Mucosa of stomach (tissue), 1 donor: ENCODE measurements around the gene KLHL25.
"Not testable (repeated sequence)": the region's sequence is repeated elsewhere in the genome, so short reads cannot be mapped to it uniquely, and the experiment has no call there.

Experiments used
- H3K27me3 ChIP-seq: one replicate; pipeline ENCODE4 v1.7.0; 2013; ENCODE audit warnings: mild to moderate bottlenecking, low read length; ENCODE audit not compliant: control insufficient read depth, insufficient read depth
- H3K36me3 ChIP-seq: one replicate; pipeline ENCODE4 v1.7.0; 2013; ENCODE audit warnings: low read length; ENCODE audit not compliant: control insufficient read depth, insufficient read depth
- H3K4me1 ChIP-seq: one replicate; pipeline ENCODE4 v1.7.0; 2013; ENCODE audit warnings: mild to moderate bottlenecking, low read length; ENCODE audit not compliant: control insufficient read depth, insufficient read depth
- H3K4me3 ChIP-seq: one replicate; pipeline ENCODE4 v1.7.0; 2013; ENCODE audit warnings: low read length
- H3K9ac ChIP-seq: one replicate; pipeline ENCODE4 v1.7.0; 2013; ENCODE audit warnings: mild to moderate bottlenecking, low read length, moderate library complexity
- H3K9me3 ChIP-seq: one replicate; pipeline ENCODE4 v1.7.0; 2013; ENCODE audit warnings: mild to moderate bottlenecking, low read length, moderate library complexity; ENCODE audit not compliant: control insufficient read depth
- donor health status: Pancreatic carcinoma.

KLHL25 gene

DNA sequence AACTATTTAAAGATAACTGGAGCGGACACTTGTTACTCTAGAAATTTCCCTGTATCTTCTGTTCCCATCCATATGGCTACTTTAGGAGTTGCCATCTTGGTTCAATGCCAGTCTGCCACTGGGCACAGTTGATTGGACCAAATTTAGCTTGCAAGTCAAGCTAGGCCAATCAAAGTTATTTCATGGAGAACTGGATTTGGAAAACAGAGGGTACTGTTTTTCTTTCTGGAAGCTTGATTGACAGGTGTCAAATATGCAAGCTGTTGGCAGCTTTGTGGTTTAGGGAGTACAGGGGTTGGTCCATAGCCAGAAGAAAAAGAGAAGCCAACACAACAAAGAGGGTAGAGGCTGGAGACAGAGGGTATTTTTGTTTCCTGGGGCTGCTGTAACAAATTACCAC, 33.4 kb upstream of the KLHL25 start:
- Histone ChIP-seq H3K9ac (no peak overlapping the region), H3K27me3 (no peaks in the 10 kb centered on the region), H3K4me3 (no peak overlapping the region), H3K4me1 (peaks cover 10% of the 10 kb centered on the region), H3K9me3 (no peaks in the 10 kb centered on the region), H3K36me3 (no peaks in the 10 kb centered on the region)

DNA sequence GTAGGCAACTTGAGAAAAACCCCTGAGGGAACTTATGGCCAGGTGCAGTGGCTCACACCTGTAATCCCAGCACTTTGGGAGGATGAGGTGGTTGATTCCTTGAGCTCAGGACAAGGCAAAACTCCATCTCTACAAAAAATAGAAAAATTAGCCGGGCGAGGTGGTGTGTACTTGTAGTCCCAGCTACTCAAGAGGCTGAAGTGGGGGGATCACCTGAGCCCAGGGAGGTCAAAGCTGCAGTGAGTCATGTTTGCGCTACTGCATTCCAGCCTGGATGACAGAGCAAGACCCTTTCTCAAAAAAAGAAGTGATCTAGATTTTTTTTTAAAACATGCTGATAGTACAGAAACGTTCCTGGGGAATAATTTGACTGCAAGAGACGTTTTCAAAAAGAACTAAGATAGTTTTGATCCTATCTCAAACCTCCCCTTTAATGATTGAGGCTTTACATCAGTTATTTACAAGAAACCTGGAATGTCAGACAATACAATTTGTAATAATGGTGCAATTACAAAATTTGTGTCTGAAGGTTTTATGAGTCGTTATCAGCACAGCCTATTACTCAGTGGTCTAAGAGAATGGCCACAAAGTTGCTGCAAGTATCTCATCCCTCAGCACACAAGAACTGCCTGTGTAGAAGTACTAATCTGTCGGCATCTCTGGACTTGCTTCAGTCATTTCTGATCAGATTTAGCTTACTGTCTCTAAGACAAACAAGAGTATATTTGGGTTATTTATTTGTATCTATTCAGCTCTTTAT, 32.2 kb upstream of the KLHL25 start:
- no peaks in the 10 kb centered on the region for H3K36me3 ChIP-seq
- no peaks in the 10 kb centered on the region for H3K27me3 ChIP-seq
- no peaks in the 10 kb centered on the region for H3K9me3 ChIP-seq
- no peak overlapping the region for H3K9ac ChIP-seq
- peaks cover 10% of the 10 kb centered on the region for H3K4me1 ChIP-seq
- H3K4me3 ChIP-seq, result no peak overlapping the region

- no peak overlapping the region for H3K9ac ChIP-seq
- H3K9me3 ChIP-seq, result no peaks in the 10 kb centered on the region
- no peaks in the 10 kb centered on the region for H3K27me3 ChIP-seq
- H3K4me3 ChIP-seq, result no peak overlapping the region
- no peaks in the 10 kb centered on the region for H3K36me3 ChIP-seq
- H3K4me1 ChIP-seq, result peaks cover 7% of the 10 kb centered on the region
Measured at GRCh38 chr15:85825719-85826118, 31.0 kb upstream of the KLHL25 start.

DNA sequence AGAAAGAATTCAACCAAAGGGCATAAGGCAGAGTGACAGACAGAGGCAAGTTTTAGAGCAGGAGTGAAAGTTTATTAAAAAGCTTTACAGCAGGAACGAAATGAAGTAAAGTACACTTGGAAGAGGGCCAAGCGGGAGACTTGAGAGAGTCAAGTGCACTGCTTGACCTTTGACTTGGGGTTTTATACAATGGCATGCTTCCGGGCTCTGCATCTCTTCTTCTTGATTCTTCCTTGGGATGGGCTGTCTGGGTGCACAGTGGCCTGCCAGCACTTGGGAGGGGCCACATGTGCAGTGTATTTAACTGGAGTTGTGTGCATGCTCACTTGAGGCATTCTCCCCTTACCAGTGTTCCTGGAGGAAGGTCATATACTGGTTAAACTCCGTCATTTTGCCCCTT, 30.4 kb upstream of the KLHL25 start:
- no peak overlapping the region for H3K9ac ChIP-seq
- H3K4me1 ChIP-seq, result peaks cover 7% of the 10 kb centered on the region
- no peak overlapping the region for H3K4me3 ChIP-seq
- H3K27me3 ChIP-seq, result no peaks in the 10 kb centered on the region
- no peaks in the 10 kb centered on the region for H3K36me3 ChIP-seq
- no peaks in the 10 kb centered on the region for H3K9me3 ChIP-seq

DNA sequence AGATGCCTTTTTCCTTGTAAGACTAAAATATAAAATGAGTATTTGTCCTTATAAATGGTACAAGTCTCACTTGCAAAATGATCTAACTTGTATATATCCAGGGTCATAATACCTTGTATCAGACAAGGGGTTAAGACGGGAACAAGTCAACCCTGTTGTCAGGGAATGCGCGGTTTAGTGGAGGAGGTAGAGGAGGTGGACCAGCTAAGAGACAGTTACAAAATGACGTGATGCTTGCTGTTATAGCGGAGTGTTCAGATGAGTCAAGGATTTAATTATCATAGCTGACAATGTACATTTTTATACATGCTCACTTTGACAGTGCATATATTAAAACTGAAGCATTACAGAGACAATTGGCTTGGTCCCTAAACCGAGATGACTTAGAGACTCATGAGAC, 26.8 kb upstream of the KLHL25 start:
- H3K4me1 ChIP-seq, result peaks cover 7% of the 10 kb centered on the region
- H3K27me3 ChIP-seq, result no peaks in the 10 kb centered on the region
- no peaks in the 10 kb centered on the region for H3K36me3 ChIP-seq
- H3K4me3 ChIP-seq, result no peak overlapping the region
- no peaks in the 10 kb centered on the region for H3K9me3 ChIP-seq
- no peak overlapping the region for H3K9ac ChIP-seq

GRCh38 chr15:85819938-85820337, 25.2 kb upstream of the KLHL25 start:
- H3K9me3 ChIP-seq, result no peaks in the 10 kb centered on the region
- H3K27me3 ChIP-seq, result no peaks in the 10 kb centered on the region
- H3K36me3 ChIP-seq, result no peaks in the 10 kb centered on the region
- no peak overlapping the region for H3K9ac ChIP-seq
- no peak overlapping the region for H3K4me3 ChIP-seq
- H3K4me1 ChIP-seq, result peaks cover 1% of the 10 kb centered on the region

DNA sequence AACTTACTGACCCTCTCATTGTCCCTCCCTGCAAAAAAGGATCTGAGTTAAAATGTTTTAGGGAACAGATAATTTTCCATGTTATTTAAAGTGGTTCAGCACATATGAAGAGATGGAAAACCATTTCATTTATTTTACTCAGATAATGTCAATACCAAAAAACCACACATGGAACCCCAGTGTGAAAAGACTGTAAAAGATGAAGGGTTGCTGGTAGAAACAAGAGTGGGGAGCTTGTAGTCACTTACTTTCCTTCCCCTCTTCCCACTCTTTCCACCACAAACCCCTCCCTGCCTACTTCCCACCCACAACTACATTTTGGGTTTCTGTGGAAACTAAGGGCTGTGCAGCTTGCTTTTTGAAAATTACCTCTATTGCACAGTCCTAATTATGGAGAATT, 18.5 kb upstream of the KLHL25 start:
- H3K4me1 ChIP-seq, result no peaks in the 10 kb centered on the region
- no peaks in the 10 kb centered on the region for H3K9me3 ChIP-seq
- H3K4me3 ChIP-seq, result no peak overlapping the region
- H3K36me3 ChIP-seq, result no peaks in the 10 kb centered on the region
- no peaks in the 10 kb centered on the region for H3K27me3 ChIP-seq
- no peak overlapping the region for H3K9ac ChIP-seq

- no peak overlapping the region for H3K9ac ChIP-seq
- H3K36me3 ChIP-seq, result no peaks in the 10 kb centered on the region
- no peaks in the 10 kb centered on the region for H3K27me3 ChIP-seq
- no peak overlapping the region for H3K4me3 ChIP-seq
- no peaks in the 10 kb centered on the region for H3K4me1 ChIP-seq
- H3K9me3 ChIP-seq, result no peaks in the 10 kb centered on the region
Measured at GRCh38 chr15:85810075-85810474, 15.3 kb upstream of the KLHL25 start.

- no peaks in the 10 kb centered on the region for H3K9me3 ChIP-seq
- peaks cover 5% of the 10 kb centered on the region for H3K4me1 ChIP-seq
- H3K27me3 ChIP-seq, result no peaks in the 10 kb centered on the region
- no peak overlapping the region for H3K9ac ChIP-seq
- no peak overlapping the region for H3K4me3 ChIP-seq
- H3K36me3 ChIP-seq, result no peaks in the 10 kb centered on the region
Measured at GRCh38 chr15:85805420-85805819, 10.7 kb upstream of the KLHL25 start.

DNA sequence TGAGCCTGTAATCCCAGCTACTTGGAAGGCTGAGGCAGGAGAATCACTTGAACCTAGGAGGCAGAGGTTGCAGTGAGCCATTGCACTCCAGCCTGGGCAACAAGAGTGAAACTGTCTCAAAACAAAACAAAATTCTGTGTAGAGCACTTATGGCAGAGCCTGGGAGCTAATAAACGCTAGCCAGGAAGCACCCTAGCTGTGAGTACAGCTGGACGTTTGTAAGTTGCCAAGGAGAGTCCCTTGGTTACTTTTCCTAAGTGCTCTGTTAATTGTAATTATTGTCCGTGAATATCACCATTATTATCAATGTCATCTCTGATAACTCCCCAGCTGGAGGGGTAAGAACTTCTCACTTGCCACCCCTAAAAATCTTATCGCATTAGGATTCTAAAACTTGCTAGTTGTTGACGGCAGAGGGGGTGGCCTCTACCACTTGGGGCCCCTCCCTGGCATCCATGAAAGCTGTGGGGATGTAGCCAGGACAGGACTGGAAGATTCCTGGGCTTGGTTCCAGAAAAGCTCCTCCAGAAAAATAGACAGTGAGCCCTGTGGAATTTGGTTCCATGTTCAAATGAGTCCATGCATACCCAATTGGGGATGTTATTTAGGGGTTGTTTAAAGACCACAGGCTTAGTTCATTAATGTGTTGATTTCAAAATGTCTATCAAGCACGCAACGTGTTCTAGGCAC, 9.9 kb upstream of the KLHL25 start:
- no peaks in the 10 kb centered on the region for H3K27me3 ChIP-seq
- H3K4me1 ChIP-seq, result peaks cover 13% of the 10 kb centered on the region
- H3K4me3 ChIP-seq, result no peak overlapping the region
- no peak overlapping the region for H3K9ac ChIP-seq
- no peaks in the 10 kb centered on the region for H3K36me3 ChIP-seq
- H3K9me3 ChIP-seq, result no peaks in the 10 kb centered on the region

- H3K27me3 ChIP-seq, H3K4me3 ChIP-seq, H3K9ac ChIP-seq, H3K9me3 ChIP-seq, H3K36me3 ChIP-seq: not testable (repeated sequence)
- H3K4me1 ChIP-seq, result peaks cover 13% of the 10 kb centered on the region
Measured at GRCh38 chr15:85802617-85803016, 7.9 kb upstream of the KLHL25 start.

DNA sequence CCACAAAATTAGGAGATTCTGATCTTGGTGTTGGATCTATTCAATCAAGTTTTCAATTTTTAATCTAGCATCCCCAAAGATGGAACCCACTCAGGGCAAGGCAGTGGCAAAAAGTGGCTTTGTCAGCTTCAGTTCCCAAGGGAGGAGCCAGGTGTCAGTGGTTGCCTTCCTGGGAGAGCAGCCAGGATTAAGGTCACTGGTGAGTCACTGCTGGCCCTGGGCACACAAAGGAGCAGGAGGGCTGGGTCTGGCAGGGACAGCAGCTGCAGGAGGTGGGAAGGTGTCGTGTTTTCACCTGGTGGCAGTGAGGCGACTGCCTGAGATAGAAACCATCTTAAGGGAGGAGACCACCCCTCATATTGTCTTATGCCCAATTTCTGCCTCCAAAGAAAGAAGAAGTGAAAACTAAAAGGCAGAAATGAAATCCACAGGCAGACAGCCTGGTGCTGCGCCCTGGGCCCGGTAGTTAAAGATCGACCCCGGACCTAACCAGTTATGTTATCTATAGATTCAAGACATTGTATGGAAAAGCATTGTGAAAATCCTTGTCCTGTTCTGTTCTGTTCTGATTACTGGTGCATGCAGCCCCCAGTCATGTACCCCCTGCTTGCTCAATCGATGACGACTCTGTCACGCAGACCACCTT, 5.9 kb upstream of the KLHL25 start:
- peaks cover 20% of the 10 kb centered on the region for H3K4me1 ChIP-seq
- no peaks in the 10 kb centered on the region for H3K9me3 ChIP-seq
- H3K36me3 ChIP-seq, result no peaks in the 10 kb centered on the region
- H3K27me3 ChIP-seq, result no peaks in the 10 kb centered on the region
- H3K4me3 ChIP-seq, result no peak overlapping the region
- H3K9ac ChIP-seq, result no peak overlapping the region
